GM10847 (cell line): ENCODE results near the gene SLC17A3.

Experiments
- POLR2A ChIP-seq: IDR thresholded peaks from 2 replicates; pipeline ENCODE4 v1.6.1; 2011; ENCODE audit not compliant: insufficient read length; ENCODE audit errors: extremely low read depth

The SLC17A3 gene

GRCh38 chr6:25830458-25830857, 43.6 kb downstream of the SLC17A3 start:
- no peak for TF ChIP-seq POLR2A

- no peak for TF ChIP-seq POLR2A
These were observed 44.7 kb downstream of the SLC17A3 start for GRCh38 chr6:25829375-25829774.

GRCh38 chr6:25821341-25821740, 52.7 kb downstream of the SLC17A3 start:
- no peak for TF ChIP-seq POLR2A

GRCh38 chr6:25816252-25816651, 57.8 kb downstream of the SLC17A3 start:
- no peak for TF ChIP-seq POLR2A

- no peak for TF ChIP-seq POLR2A
These were observed 58.8 kb downstream of the SLC17A3 start for GRCh38 chr6:25815194-25815593.

- TF ChIP-seq POLR2A: no peak
These were observed 69.2 kb downstream of the SLC17A3 start for GRCh38 chr6:25804804-25805203.

GRCh38 chr6:25801436-25801835, 72.6 kb downstream of the SLC17A3 start:
- TF ChIP-seq POLR2A: no peak
